Measurements from ENCODE around the gene FIBP. TPM values are rescaled to one million over a fixed set of nuclear protein-coding genes. Genes with fewer than 3 reads are reported as not detected.

Gene FIBP
- total and polyA plus RNA-seq, 2 of the 8 experiments (the other 6 are each of a cell fraction or from before 2014, with no cell fraction given) = 74.3 to 173 TPM

DNA sequence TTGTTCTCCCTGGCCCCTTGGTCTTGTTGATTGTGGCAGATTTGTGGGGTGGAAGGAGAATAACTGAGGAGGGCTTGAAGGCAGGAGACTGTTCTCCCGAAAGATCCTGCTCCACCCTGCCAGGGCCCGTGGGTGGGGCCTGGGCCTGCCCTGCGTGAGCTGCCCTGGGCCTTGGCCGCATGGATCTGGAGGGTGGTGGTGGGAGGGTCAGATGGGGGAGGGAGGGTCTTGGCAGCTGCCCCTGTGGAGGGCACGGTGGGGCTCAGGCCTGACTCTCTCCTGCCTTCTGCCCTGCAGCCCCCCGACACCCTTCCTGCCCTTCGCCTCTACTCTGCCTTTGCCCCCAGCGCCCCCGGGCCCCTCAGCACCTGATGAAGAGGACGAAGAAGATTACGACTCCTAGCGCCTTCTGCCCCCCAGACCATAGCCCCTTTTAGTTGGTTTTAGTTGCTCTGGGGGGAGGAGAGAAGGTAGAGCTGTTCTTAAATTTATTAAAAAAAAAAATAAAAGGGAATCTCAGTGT lies 32.8 kb upstream of the FIBP start (continued):
- no peak for TF ChIP-seq RFX5 (IDR thresholded peaks at IDR 0.05; ENCODE audit: borderline replicate concordance, low read depth, low read length)
- TF ChIP-seq, protein P1, sequence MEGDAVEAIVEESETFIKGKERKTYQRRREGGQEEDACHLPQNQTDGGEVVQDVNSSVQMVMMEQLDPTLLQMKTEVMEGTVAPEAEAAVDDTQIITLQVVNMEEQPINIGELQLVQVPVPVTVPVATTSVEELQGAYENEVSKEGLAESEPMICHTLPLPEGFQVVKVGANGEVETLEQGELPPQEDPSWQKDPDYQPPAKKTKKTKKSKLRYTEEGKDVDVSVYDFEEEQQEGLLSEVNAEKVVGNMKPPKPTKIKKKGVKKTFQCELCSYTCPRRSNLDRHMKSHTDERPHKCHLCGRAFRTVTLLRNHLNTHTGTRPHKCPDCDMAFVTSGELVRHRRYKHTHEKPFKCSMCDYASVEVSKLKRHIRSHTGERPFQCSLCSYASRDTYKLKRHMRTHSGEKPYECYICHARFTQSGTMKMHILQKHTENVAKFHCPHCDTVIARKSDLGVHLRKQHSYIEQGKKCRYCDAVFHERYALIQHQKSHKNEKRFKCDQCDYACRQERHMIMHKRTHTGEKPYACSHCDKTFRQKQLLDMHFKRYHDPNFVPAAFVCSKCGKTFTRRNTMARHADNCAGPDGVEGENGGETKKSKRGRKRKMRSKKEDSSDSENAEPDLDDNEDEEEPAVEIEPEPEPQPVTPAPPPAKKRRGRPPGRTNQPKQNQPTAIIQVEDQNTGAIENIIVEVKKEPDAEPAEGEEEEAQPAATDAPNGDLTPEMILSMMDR (IDR thresholded peaks at IDR 0.05; ENCODE audit: control extremely low read depth in 1 of 3, insufficient read depth in 1 of 3, low read depth in 1 of 3, low read length in 3 of 3) = no peak
